ENCODE results near the gene ABR. TPM values are rescaled to one million over a fixed set of nuclear protein-coding genes. Genes with fewer than 3 reads are reported as not detected.
"Not testable (repeated sequence)": the region's sequence is repeated elsewhere in the genome, so short reads cannot be mapped to it uniquely, and the experiment has no call there.

Gene ABR
- total and polyA plus RNA-seq, 10 donors: 18.5 to 183 (median 121) TPM

DNA sequence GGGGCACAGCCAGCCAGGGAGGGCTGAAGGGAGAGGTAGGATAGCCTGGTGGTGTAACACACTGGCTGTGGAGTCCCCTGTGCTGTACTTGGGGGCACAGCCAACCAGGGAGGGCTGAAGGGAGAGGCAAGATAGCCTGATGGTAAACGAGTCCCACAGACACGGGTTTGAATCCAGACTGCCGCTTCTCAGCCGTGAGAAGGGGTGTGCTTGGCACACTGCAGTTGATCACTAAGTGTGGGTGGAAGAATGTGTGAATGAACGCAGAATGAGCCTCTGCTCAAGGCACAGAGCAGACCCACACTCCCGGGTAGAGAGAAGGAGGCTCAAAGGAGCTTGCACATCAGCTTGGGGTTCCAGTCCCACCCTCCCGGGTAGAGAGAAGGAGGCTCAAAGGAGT lies 111.4 kb downstream of the ABR start:
- Histone ChIP-seq H3K4me1 (no peaks in the 10 kb centered on the region), H3K9me3 (peaks cover 0 to 17% (median 10%) of the 10 kb centered on the region in 8 donors), H3K4me3 (no peak overlapping the region), H3K27me3 (replicated peaks in 1 of 7) (no peaks in the 10 kb centered on the region), H3K36me3 (peaks cover 0 to 94% (median 71%) of the 10 kb centered on the region in 6 donors), H3K27ac (no peak overlapping the region)
- TF ChIP-seq, protein P1, sequence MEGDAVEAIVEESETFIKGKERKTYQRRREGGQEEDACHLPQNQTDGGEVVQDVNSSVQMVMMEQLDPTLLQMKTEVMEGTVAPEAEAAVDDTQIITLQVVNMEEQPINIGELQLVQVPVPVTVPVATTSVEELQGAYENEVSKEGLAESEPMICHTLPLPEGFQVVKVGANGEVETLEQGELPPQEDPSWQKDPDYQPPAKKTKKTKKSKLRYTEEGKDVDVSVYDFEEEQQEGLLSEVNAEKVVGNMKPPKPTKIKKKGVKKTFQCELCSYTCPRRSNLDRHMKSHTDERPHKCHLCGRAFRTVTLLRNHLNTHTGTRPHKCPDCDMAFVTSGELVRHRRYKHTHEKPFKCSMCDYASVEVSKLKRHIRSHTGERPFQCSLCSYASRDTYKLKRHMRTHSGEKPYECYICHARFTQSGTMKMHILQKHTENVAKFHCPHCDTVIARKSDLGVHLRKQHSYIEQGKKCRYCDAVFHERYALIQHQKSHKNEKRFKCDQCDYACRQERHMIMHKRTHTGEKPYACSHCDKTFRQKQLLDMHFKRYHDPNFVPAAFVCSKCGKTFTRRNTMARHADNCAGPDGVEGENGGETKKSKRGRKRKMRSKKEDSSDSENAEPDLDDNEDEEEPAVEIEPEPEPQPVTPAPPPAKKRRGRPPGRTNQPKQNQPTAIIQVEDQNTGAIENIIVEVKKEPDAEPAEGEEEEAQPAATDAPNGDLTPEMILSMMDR (IDR thresholded peaks at IDR 0.05 in 8 of 11, conservative IDR thresholded peaks at IDR 0.05 in 3 of 11): no peak
- TF ChIP-seq POLR2AphosphoS5 (IDR thresholded peaks at IDR 0.05): no peak
- TF ChIP-seq POLR2A (IDR thresholded peaks at IDR 0.05): no peak
- no peak for DNase-seq
- intact Hi-C loops (cut with DNase I; ENCODE audit: low total_unique reads): no loop called here
- WGBS, 5 donors: 95 to 99% (median 97%) methylated on average over 7 of the region's 7 CpGs

- no peak overlapping the region for H3K27ac ChIP-seq
- H3K9me3 ChIP-seq: peaks cover 0 to 17% (median 10%) of the 10 kb centered on the region in 8 donors
- DNase-seq: no peak
- H3K4me1 ChIP-seq: no peaks in the 10 kb centered on the region
- 95 to 98% (median 97%) methylated on average over 7 to 10 of the region's 10 CpGs for WGBS, 5 donors
- TF ChIP-seq POLR2AphosphoS5 (IDR thresholded peaks at IDR 0.05): no peak
- no peak for TF ChIP-seq POLR2A (IDR thresholded peaks at IDR 0.05)
- TF ChIP-seq, protein P1 (IDR thresholded peaks at IDR 0.05 in 8 of 11, conservative IDR thresholded peaks at IDR 0.05 in 3 of 11): no peak
- intact Hi-C loops (cut with DNase I; ENCODE audit: low total_unique reads): no loop called here
- no peak overlapping the region for H3K4me3 ChIP-seq
- H3K27me3 ChIP-seq (replicated peaks in 1 of 7): no peaks in the 10 kb centered on the region
- H3K36me3 ChIP-seq: peaks cover 0 to 92% (median 69%) of the 10 kb centered on the region in 6 donors
Observed at GRCh38 chr17:1067282-1067956, 112.4 kb downstream of the ABR start.

GRCh38 chr17:1065416-1065815 lies 114.4 kb downstream of the ABR start:
- peaks cover 0 to 17% (median 10%) of the 10 kb centered on the region in 8 donors for H3K9me3 ChIP-seq
- intact Hi-C loops (cut with DNase I; ENCODE audit: low total_unique reads); H3K27ac ChIP-seq; H3K27me3 ChIP-seq (replicated peaks in 1 of 7); H3K4me3 ChIP-seq; DNase-seq; H3K4me1 ChIP-seq: not testable (repeated sequence)
- peaks cover 0 to 91% (median 63%) of the 10 kb centered on the region in 6 donors for H3K36me3 ChIP-seq
- 46 to 58% (median 50%) methylated on average over 2 of the region's 4 CpGs for WGBS, 5 donors

GRCh38 chr17:1060991-1061390 lies 118.8 kb downstream of the ABR start:
- TF ChIP-seq, protein P1 (IDR thresholded peaks at IDR 0.05 in 8 of 11, conservative IDR thresholded peaks at IDR 0.05 in 3 of 11): no peak
- no peak for TF ChIP-seq POLR2A (IDR thresholded peaks at IDR 0.05)
- TF ChIP-seq POLR2AphosphoS5 (IDR thresholded peaks at IDR 0.05): peak; percentile 12 to 52 (median 22)
- no peaks in the 10 kb centered on the region for H3K27me3 ChIP-seq (replicated peaks in 1 of 7)
- H3K4me3 ChIP-seq: no peak overlapping the region
- H3K4me1 ChIP-seq: peaks cover 0 to 6% (median under 1%) of the 10 kb centered on the region in 6 donors
- no peak overlapping the region for H3K27ac ChIP-seq
- WGBS, 5 donors: 62 to 77% (median 62%) methylated on average over 11 of the region's 11 CpGs
- H3K9me3 ChIP-seq: peaks cover 0 to 6% (median 6%) of the 10 kb centered on the region in 8 donors
- intact Hi-C loops (cut with DNase I; ENCODE audit: low total_unique reads): no loop called here
- peaks cover 0 to 91% (median 55%) of the 10 kb centered on the region in 6 donors for H3K36me3 ChIP-seq
- no peak for DNase-seq

Data from spleen (tissue), 11 donors.